ENCODE measurements around the gene TAF15.

The TAF15 gene

GRCh38 chr17:35812456-35812855 is 3.2 kb downstream of the TAF15 start:
- H3K4me3 ChIP-seq (ENCODE audit: control insufficient read depth, low read depth, low read length) = no peak overlapping the region
- TF ChIP-seq CTCF (IDR thresholded peaks at IDR 0.05; ENCODE audit: control insufficient read depth, insufficient read depth, low read depth, low read length, missing control alignments) = no peak
- DNase-seq (ENCODE audit: low read depth) = no peak

GRCh38 chr17:35816723-35817122 is 7.4 kb downstream of the TAF15 start:
- TF ChIP-seq CTCF (IDR thresholded peaks at IDR 0.05; ENCODE audit: control insufficient read depth, insufficient read depth, low read depth, low read length, missing control alignments) = no peak
- no peak overlapping the region for H3K4me3 ChIP-seq (ENCODE audit: control insufficient read depth, low read depth, low read length)
- no peak for DNase-seq (ENCODE audit: low read depth)

- DNase-seq (ENCODE audit: low read depth) = no peak
Measured at GRCh38 chr17:35817196-35817595, 7.9 kb downstream of the TAF15 start.

DNA sequence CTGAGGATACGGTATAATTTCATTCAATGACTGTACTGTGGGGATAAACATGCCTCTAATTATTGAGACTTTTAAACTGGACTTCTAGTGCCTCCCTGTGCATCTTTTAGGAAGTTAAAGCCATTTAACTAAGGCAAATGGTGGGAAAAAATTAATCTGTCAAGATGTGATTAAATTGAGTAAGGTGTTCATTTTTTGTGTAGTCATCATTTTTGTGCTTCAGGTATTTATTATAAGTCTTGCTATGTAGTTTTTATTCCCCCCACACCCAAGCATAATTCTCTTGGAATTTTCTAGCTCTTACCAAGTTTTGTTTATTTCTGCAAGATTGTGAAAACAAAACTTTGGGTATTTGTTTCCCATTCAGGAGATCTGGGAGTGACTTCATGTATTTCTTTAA is 10.2 kb downstream of the TAF15 start:
- no peak for TF ChIP-seq CTCF (IDR thresholded peaks at IDR 0.05; ENCODE audit: control insufficient read depth, insufficient read depth, low read depth, low read length, missing control alignments)
- no peak for DNase-seq (ENCODE audit: low read depth)
- no peak overlapping the region for H3K4me3 ChIP-seq (ENCODE audit: control insufficient read depth, low read depth, low read length)

More at GRCh38 chr17:35817196-35817595, 7.9 kb downstream of the TAF15 start:
- no peak for TF ChIP-seq CTCF (IDR thresholded peaks at IDR 0.05; ENCODE audit: control insufficient read depth, insufficient read depth, low read depth, low read length, missing control alignments)
- H3K4me3 ChIP-seq (ENCODE audit: control insufficient read depth, low read depth, low read length) = no peak overlapping the region

DNA sequence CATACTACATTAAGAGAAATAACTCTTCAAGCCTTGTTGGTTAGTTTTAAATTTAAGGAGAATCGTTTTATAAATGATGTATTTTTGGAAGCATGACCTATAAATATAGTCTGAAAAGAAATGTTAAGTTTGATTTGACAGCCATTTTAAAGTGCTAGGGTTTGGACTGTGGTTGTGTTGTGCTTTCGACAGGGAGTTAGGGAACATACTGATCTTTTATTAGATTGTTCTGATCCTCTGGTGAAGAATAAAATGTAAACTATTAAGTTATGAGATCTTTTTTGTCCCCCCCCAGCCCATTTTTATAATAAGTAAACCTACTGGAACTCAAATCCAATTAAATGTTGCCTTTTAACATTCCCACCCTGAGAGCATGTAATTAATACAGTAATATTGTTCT is 12.0 kb downstream of the TAF15 start:
- DNase-seq (ENCODE audit: low read depth) = no peak
- no peak overlapping the region for H3K4me3 ChIP-seq (ENCODE audit: control insufficient read depth, low read depth, low read length)
- TF ChIP-seq CTCF (IDR thresholded peaks at IDR 0.05; ENCODE audit: control insufficient read depth, insufficient read depth, low read depth, low read length, missing control alignments) = no peak

- TF ChIP-seq CTCF (IDR thresholded peaks at IDR 0.05; ENCODE audit: control insufficient read depth, insufficient read depth, low read depth, low read length, missing control alignments) = no peak
- H3K4me3 ChIP-seq (ENCODE audit: control insufficient read depth, low read depth, low read length) = no peak overlapping the region
- no peak for DNase-seq (ENCODE audit: low read depth)
Measured at GRCh38 chr17:35825206-35825605, 15.9 kb downstream of the TAF15 start.

GRCh38 chr17:35841101-35841500 is 31.8 kb downstream of the TAF15 start:
- no peak overlapping the region for H3K4me3 ChIP-seq (ENCODE audit: control insufficient read depth, low read depth, low read length)
- DNase-seq (ENCODE audit: low read depth) = no peak
- no peak for TF ChIP-seq CTCF (IDR thresholded peaks at IDR 0.05; ENCODE audit: control insufficient read depth, insufficient read depth, low read depth, low read length, missing control alignments)
